Stimulated activated CD8-positive, alpha-beta memory T cell treated with anti-CD3 and anti-CD28 coated beads, Interleukin-15, amount 100 ng/mL, for 1 hour (primary cell): Measurements from ENCODE around the gene NUP50.

Experiments
- DNase-seq: peaks from one replicate; pipeline ENCODE4 v3.0.0-alpha.2; 2020; ENCODE audit warnings: low read depth

The NUP50 gene

DNA sequence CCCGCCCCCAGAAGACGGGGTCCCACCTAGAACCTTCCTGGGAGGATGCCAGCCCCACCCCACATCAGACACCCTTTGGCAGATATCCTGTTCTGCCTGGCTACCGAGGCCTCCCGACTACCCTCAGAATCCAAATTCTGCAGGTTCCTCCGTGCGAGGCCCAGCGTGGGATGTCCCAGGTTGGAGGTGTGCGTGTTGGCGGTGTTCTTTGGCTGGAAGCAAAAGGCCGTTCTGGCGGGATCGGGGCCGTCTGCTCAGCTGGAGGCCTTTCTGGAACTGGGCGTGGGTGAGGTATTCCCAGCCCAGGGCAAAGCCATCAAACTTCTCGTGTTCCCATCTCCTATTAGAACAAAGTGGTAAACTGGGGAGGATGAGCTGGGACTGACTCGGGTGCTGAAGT, 32.6 kb downstream of the NUP50 start:
- no peak for DNase-seq

DNA sequence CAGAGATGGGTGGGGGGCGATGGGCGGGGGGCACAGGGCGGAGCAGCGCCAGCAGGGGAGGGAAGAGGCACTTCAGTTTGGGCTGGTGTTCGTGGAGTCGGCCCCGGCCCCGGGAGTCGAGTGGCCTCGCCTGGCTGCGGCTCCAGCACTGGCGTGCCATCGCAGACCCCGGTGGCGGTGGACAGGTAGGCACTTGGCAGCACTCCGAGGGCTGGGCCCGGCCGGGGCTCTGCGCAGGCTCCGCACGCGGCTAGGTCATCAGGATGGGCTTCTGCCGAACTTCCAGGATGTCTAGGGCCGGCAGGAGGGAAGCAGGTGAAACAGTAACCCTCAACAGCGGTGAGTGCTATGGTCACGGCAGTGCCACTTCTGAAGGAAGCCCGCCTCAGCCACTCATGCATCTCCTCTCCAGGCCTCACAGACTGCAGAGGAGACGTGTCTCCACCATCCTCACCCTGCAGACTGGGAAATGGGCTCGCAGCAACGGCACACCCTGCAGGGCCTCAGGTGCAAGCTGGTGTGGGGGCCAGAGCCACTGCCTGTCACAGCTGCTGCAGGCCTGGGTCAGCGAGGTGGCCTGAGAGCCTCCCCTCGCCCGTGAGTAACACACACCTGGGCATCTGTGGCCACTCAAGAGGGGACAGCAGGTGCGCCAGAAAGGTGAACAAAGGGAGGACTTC, 33.3 kb downstream of the NUP50 start:
- no peak for DNase-seq

DNA sequence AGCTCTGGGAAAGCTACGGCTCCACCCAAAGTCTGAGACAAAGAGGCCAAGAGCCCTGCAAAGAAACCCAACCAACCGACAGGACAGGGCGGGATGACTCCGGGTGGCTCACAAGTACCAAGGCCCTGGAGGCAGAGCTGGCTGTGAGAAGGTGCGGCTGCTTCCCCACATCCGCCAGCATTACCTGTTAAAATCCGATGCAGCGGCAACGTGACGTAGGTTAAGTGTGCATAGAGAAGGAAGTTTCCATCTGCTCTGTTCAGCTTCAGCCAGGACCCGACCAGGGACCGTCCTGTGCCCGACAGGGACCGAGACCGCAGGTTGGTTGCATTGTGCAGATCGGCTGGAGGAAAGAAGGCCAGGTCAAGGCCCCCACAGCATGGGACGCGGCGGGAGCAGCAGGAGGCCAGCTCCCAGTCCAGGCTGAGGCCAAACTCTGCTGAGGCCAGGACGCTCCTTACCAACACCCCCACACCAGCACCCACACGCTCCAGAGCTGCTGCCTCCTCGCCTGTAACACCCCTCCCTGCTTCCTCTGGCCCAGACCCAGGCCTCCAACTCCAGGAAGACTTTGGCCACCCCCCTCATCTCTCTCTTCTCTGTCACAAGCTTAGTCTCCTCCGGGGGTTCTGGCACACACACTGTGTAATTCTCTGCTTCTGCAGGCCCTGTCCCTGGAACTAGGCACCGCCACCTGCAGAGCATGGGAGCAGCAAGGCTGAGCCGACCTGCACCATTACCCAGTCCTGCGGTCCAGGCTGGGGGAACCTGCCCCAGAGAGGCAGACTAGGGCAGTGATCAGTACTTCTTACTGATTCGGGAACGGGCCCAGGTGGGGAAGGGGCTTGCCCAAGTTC, 34.1 kb downstream of the NUP50 start:
- no peak for DNase-seq

DNA sequence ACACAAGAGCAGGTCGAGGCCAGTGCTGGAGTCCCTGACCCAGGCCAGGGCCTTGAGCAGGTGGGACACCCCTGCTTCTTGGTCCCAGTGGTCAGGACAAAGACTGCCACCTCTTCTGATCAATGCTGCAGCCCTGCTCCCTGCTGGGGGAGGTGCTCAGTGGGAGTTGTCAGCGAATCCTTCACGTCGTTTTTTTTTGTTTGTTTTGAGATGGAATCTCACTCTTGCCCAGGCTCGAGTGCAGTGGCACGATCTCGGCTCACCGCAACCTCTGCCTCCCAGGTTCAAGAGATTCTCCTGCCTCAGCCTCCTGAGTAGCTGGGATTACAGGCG, 34.7 kb downstream of the NUP50 start:
- no peak for DNase-seq

DNA sequence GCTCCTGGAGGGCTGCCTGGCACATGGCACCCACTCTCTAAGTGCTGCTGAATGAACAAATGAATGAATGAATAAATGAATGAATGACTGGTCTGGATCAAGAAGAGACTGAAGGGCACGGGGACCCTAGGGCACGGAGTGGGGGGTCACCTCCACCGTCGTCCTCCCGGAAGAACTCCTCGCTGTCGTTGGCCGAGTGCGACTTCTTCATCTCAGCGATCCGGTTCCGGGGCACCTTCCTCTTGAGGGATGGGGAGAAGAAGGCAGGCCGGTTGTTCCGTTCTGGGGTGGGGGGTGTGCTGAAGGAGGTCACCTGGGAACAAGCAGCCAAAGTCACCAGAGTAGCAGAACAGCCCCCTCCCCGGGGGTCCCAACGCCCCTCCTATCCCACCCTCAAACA, 36.0 kb downstream of the NUP50 start:
- no peak for DNase-seq

DNA sequence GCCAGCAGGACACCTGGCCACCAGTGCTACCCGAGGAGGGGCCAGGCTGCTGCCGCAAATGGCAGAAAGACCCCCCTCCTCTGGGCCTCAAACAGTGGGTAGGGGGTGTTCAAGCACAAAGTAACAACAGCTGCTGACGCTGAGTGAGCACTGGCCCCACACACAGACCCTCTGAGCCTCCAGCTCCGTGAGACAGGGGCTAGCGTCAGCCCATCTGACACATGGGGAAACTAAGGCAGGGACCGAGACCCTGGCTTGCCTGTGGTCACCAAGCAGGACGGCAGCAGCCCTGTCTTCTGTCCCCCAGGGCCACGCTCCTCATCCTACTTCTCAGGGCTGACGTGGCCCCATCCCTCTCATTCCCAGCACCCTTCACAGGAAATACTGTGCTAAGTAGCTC, 36.5 kb downstream of the NUP50 start:
- no peak for DNase-seq

DNA sequence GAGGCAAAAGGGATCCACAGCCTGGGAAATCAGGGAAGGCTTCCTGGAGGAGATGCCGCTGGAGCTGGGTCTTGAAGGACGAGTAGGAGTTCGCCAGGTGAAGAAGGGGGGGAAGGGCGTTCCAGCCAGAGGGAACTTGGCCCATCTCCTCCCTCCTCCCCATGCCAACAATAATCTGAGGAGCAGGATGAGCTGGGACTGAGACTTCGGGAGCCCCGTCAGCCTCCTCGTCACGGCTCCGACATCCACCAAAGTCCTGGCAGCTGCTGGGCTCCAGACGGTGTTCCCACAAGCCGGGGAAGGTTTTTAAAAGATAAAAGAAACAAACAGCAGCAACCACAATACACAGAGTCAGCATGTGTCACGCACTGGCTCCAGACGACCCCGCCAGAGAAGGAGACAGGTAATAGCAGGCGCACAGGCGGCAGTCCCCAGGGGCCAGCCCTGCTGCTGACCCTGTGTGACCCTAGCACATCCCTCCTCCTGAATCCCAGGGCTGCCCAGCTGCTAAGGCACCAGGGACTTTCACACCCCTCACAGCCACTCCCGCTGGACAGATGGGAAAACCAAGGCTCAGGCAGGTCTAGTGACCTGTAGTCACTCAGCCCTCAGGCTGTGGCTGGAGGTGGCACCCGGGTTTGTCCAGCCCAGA, 37.3 kb downstream of the NUP50 start:
- DNase-seq: no peak

DNA sequence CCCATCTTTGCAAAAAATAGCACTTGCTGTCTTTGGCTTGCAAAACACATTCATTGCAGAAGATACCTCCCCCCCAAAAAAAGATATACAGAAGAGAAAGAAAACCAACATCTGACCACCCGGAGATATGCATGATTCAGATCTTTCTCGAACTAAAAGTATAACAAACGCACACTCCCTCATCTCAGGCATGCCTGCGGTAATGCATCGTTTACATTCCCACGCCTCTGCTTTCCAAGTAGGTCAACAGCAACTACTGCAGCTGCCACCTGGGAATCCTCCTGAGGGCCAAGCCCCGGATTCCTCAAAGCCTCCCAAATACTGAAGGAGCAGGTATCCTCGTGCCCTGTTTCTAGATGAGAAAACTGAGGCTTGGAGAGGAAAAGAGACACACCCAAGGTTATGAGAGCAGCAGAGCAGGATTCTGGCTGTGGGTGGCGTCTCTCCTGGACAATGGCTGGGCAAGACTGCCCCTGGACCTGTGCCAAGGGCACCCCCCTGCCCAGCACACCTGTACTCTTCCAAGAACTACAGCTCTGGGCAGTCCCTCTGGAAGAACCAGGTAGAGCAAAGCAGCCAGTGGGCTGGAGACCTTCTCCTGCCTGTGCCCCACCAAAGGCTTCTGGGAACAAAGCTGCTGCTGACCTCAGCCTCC, 38.1 kb downstream of the NUP50 start:
- no peak for DNase-seq

DNA sequence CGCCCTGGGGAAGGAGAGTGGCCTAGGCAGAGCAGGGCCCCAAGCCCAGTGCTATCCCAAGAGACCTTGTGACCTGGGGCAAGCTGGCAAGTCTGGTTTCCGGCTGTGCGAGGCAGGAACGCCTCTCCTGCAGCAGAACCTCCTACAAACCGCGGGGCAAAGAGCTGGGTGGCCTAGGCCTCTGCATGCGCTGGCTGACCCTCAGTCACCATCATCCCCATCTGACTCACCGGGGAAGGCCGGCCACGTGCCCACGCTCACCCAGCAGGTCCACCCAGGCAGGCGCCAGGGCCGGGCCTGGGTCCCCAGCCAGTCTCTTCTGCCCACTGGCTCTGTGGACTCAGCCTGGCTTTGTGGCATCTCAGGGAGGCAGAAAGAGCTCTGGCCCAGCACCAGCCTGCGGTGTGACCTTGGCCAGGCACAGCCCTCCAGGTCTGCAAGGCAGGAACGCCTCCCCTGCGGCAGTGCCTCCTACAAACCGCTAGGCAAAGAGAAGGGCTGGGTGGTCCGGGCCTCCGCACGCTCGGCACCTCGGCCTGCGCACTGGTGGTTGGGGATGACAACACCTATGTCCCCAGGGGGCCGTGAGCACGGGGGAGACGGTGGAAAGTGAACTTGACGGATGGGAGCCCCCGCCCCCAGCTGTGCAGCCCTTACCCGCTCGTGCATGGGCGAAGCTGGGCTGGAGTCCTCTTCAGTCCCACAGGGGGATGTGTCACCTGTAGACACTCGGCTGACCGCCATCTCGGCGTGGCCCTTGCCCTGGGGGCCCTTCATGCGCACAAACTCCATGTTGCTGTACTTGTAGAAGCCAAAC, 38.8 kb downstream of the NUP50 start:
- no peak for DNase-seq

DNA sequence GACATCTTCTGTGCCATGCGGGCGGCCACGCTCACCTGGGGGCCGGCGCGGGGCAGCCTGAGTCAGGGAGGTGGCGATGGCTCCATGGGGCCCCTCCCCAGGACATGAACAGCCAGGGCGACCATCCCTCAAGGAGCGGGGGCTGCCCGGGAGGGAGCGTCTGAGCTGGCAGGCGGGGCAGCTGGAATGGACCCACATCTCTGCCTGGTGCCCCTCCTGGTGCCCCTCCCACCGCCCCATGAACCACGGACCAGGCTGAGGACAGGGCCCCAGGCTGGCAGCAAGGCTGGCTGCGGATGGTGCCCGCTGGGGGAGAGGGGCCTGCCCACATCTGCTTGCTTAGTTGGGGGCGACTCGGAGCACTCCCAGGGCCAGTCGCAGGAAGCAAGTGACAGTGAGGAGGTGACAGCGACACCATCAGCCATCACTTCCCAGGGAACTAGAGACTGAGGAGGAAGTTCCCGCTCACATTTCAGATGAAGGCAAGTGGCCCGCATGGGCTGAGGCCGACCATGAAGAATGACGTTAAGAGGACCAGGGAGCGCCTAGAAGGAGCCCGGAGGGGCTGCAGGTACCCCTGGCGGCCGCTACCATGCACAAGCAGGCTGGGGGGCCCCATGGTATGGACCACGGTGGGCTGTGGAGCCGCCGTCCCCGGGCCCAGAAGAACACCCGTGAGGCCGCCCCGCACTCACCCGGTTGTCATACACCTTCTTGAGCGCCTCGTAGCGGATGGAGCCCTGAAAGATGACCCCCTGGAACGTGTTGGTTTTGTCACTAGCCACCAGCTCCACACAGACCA, 39.6 kb downstream of the NUP50 start:
- no peak for DNase-seq

DNA sequence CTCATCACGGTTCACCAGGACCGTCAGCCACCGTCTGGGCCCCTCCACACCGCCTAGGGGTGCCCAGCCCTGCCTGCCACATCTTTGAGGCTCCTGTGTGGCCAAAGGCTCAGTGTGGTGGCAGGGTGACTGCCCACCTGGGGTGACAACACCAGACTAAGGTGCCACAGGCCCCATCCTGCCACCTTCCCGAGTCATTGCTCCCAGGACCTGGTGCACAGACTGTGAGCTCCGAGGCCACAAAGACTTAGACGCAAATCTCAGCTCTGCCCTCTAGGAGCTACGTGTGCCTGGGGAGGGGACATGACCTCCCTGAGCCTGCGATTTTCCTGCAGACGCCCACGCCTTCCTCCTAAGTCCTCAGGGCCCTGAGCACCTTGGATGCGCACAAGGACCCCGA, 40.5 kb downstream of the NUP50 start:
- DNase-seq: no peak

DNA sequence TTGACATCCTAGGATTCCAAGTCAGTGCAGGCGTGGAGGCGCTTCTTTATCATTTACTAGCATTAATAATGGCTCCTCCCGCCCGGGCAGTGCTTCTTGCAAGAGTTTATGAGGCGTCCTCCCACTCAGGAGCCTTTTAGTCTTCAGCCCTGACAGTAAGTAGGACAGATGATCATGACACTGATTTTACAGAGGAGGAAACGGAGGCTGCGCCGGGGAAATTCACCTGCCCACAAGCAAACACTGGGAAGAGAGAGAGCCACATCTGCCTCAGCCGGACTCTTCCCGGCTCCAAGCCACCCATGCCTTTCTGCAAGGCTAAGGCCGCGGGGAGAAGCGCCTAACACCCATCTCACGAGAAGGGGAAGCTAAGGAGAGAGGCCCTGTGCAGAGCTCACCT, 41.1 kb downstream of the NUP50 start:
- no peak for DNase-seq

DNA sequence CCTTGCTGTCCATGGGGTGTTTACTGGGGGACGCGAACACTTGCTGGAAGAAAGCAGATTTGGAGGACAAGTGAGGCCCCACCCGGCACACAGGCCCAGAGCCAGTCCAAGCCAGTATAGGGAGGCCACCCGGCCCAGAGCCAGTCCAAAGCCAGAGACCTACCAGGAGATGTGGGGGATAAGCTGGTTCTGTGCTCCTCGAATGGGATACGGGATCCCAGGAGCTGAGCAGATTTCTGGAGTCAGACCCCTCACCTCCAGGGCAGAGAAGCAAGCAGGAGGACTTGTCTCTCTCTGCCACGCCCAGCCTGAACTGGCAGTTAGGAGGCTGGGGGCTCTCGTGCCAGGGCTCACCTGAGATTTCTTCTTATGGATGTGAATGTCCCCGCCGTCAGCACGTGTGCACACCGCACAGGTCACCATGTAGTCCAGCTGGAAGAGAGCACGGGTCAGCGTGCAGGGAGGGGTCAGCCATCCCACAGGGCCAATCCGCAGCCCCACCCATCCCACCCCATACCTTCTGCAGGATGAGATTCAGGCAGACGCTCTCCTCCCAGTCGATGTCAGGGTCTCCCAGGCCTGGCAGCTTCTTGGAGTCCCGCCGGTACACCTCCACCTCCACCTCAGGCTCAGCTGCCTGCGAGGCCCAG, 41.7 kb downstream of the NUP50 start:
- no peak for DNase-seq

DNA sequence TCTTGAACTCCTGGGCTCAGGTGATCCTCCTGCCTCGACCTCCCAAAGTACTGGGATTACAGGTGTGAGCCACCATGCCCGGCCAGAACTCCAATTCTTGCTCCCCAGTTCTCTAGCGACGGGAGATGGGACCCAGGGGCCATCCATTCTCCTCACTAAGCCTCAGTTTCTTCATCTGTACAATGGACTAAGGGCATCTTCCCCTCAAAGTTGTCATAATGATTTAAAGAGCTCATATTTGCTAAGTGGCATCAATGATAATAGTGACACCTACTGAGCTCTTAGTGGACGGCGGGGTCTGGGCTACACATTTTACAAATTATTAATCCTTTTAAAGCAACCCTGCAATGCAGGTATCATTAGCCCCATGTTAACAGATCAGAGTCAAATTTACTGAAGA, 42.5 kb downstream of the NUP50 start:
- DNase-seq: no peak

DNA sequence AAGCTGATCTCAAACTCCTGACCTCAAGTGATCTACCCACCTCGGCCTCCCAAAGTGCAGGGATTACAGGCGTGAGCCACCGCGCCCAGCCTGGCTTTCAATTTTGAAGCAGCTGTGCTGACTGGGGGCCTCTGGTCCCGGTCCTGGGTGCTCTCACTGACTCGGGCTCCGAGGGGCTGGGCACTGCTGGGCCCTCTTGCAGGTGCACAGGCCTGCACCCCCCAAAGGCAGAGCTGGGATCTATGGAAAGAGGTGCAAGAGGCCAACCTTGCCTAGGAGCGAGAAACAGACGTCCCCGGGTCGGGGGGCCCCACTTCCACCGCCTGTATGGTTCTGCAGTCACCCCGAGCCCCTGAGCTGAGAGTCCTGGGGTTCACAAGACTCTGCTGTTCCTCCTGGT, 43.8 kb downstream of the NUP50 start:
- DNase-seq: no peak

DNA sequence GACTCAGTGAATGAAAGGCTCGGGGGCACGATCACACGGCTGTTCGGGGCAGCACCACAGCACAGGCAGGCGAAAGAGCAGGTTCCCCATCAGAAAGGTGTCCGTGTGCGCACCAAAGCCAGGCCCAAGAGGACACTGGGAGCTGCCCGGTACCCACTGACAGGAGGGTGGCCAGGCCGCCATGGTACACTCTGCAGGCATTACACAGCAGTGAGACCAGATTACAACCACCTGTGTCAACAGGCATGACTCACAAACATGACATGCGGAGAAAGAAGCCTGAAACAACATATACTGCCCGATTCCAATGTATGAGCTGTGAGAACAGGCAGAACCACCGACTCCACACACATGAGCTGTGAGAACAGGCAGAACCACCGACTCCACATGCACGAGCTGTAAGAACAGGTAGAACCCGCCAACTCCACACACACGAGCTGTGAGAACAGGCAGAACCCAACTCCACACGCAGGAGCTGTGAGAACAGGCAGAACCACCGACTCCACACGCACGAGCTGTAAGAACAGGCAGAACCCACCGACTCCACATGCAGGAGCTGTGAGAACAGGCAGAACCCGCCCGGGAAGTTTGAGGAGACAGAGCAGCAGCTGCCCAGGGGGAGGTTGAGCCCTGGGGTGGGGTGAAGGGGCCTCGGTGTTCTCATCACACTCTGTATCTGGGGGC, 44.4 kb downstream of the NUP50 start:
- no peak for DNase-seq

DNA sequence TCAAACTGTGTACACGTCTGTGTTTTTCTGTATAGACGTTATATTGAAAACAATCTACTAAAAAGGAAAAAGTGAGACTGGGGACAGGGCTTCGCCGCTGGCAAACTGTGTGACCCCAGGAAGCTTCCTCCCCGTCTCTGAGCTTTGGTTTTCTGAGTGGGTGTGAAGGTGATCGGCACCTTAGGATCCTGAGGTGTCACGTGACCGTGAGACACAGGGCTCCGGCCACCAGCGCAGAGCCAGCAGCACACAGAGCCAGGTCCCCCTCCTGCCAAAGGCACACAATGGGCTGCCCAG, 44.9 kb downstream of the NUP50 start:
- DNase-seq: no peak

DNA sequence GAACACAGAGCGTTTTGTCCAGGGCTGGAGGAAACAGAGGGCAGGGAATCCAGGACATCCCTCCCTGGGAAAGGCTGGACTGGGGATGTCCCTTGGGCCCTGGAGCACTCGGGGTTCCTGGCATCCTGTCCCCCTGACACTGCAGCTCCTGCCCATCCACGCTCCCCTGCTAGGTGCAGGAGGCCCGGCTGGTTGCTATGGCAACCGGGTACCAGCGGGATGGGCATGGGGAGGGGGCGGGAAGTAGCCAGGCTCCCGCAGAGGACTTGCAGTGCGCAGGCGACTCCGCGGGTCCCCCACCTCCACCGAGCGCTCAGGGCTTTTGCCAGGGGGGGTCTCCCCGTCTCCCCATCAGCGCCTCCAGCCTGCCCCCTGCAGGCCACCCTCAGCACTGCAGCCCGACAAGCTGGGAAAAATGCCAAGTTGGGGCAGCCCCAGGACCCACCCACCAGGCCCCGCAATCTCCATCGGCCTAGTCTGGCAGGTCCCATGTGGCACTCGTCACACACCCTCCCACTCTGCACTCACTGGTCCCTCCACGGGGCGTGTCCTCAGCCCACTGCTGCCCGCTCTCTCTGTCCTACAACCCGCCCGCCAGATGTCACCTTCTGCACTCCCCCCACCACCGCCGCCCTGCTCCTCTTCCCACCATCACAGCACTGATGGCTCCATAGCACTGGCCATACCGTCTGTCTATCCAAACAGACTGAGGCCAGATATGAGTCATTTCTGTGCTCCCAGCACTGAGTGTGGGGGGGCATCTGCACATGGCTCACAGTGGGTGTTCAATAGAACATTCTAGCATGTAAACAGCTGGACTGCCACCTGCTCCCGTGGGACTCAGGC, 45.5 kb downstream of the NUP50 start:
- DNase-seq: no peak

DNA sequence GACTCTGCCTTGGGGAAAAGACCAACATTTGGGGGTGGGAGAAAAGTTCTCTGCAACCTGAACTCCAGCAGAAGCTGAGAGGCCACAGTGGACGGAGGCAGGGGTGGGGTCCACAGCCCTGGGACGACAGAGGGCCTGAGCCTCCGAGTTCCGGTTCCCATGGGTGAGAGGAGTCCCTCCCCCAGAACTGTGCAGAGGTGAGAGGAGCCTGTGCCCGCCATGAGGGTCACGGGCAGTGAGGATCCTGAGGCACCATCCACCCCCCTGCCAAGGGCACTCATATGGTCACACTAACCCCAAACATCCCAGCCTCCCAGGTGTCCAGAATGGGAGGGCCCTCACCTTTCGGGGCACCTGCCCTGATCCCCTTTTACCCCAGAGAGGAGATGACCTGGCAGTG, 46.4 kb downstream of the NUP50 start:
- DNase-seq: no peak
